GM21390 (cell line): Measurements from ENCODE around the gene ADCY4.
A peak's percentile ranks its signal among the peaks of the same experiment; 100 is the strongest.

Source experiments
- ATAC-seq: cut with Tn5 transposase; IDR thresholded peaks from one replicate; pipeline ENCODE4 v1.9.1; 2021; ENCODE audit not compliant: unreplicated experiment

The ADCY4 gene

DNA sequence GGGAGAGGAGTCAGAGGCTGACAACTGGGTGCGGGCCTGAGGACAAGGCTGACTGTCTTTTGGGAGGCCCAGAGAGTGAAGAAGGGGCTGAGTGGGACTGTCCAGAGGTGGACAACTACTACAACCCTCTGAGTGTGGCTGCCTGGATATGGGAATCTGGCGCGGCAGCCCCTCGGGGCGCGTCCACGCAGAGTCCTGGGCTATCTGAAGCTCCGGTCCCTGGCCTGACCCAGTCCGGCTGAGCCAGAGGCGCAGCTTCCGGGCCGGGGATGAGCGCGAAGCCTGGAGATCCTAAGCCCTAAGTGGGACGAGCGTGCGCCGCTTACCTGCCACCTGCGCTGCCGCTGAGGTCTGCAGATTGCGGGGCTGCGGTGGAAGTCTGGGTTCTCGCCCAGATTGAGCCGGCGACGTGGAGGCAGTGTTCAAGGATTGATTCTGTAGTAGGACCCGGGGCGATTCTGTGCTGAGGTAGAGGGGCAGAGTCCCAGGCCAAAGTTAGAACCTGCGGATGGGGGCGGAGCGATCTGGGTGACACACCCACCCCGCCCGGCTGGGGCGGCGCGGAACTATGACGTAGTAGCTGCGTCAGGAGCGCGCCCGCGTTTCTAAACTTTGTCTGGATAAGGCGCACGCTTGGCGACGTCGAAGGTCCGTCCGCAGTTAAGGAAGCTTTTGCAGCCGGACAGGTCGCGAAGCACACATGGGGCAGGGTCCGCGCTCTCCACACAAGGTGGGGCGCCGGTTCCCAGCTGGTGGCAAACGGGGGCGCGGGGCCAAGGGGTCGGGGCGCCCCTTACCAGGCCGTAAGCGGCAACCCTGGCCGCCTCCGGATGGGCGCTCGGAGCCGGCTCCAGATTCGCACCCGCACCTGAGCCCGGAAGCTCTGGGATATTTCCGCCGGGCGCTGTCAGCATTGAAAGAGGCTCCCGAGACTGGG, 35.3 kb downstream of the ADCY4 start, which contains the start of the genes DHRS1 and NOP9:
Gene DHRS1 (minus strand): TSS at position 526 of the 937 bp plus-strand sequence. CDS start 674 bp downstream, outside the sequence.
Gene NOP9 (plus strand): TSS at position 596 of the 937 bp plus-strand sequence. CDS start 105 bp downstream, at position 701.
- ATAC-seq, result peak; percentile 62

- no peak for ATAC-seq
These were observed 36.0 kb downstream of the ADCY4 start for GRCh38 chr14:24298892-24299254.

GRCh38 chr14:24297190-24297964, 37.5 kb downstream of the ADCY4 start:
- peak; percentile 13 for ATAC-seq

DNA sequence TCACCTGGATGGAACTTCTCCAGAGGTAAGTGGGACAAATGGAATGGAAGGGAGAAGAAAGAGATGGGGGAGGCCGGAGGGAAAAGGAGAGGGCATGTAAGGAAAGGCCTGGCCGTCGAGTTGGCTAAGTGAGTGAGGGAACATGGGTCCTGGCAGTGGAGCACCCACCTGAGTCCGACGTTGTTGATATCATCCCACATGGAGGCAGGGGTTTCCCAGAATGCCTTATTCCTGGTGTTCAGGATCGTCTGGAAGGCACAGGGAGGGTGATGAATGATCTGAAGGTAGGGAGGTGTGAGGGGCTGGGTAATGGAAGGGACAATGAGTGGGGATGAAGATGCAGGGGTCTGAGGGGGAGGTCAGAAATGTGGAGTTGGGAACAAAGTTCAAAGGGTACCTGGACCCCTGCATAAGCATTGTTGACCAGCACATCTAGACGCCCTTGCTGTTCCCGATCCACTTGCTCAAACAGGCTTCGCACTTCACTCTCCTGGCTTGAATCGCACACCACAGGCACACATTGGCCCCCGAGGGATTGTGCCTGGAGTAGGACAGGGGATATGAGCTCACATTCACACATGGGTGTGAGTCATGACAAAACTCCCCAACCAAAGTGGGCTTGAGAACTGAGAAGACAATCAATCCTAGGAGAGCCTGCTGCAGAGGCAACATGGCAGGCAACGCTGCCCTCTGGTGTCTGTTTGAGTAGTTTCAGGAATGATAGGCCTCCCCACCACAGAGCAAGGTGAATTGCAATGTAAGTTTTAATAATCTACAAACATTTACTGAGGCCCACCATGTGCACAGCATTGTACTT, 38.3 kb downstream of the ADCY4 start:
- ATAC-seq, result peak; percentile 44

- no peak for ATAC-seq
These were observed 41.3 kb downstream of the ADCY4 start for GRCh38 chr14:24293525-24293924.

DNA sequence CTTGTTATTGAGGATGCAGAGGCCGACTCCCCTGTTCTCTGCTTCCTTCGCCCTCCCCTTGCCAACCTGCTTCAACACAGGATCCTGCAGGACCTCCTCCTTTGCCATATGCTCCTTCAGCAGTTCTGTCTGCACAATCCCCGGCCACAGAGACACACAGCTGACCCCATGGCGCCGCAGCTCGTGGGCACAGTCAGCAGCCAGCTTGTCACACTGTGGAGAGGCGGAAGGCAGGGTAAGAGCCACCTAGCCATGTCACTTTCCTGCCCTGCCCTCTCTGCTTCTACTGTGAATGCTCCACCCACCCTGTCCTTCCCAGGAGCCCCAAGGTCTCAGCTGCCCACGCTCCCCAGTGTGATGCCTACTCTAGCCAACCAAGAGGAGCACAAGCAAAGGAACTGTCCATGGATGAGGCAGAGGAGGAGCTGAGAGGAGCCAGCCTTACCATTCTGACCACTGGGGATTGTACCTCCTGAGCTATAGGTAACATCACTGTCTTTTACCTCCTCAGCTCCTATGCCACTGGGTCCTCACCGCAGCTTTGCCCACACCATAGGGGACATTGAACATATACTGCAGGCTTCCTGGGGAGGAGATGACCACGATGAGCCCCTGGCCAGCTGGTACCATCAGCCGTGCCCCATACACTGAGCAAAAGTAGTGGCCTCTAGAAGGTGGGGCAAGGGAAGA, 42.6 kb downstream of the ADCY4 start:
- no peak for ATAC-seq

GRCh38 chr14:24291446-24292117, 43.3 kb downstream of the ADCY4 start:
- no peak for ATAC-seq

- no peak for ATAC-seq
These were observed 44.1 kb downstream of the ADCY4 start for GRCh38 chr14:24290746-24291145.

GRCh38 chr14:24289649-24290280, 45.1 kb downstream of the ADCY4 start:
- ATAC-seq, result peak; percentile 80

DNA sequence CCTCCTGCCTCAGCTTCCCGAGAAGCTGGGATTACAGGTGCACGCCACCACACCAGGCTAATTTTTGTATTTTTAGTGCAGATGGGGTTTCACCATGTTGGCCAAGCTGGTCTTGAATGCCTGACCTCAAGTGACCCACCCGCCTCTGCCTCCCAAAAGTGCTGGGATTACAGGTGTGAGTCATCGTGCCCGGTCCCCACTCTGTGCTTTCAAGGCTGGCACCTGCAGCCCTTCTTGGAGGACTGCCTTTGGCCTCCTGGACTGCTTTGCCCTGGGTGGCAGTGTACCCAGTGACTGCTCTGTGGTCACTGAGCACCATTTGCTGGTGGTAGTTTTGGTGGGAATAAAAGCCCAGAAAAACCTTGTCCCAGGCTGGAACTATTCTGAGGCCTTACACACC, 47.9 kb downstream of the ADCY4 start:
- ATAC-seq, result no peak

- no peak for ATAC-seq
These were observed 49.5 kb downstream of the ADCY4 start for GRCh38 chr14:24285351-24285750.

GRCh38 chr14:24284501-24285035, 50.3 kb downstream of the ADCY4 start:
- no peak for ATAC-seq

- ATAC-seq, result no peak
These were observed 50.9 kb downstream of the ADCY4 start for GRCh38 chr14:24283796-24284460.

- ATAC-seq, result no peak
These were observed 52.1 kb downstream of the ADCY4 start for GRCh38 chr14:24282736-24283135.

GRCh38 chr14:24281636-24282035, 53.2 kb downstream of the ADCY4 start:
- no peak for ATAC-seq

GRCh38 chr14:24280797-24281460, 53.9 kb downstream of the ADCY4 start:
- no peak for ATAC-seq

GRCh38 chr14:24279301-24280186, 55.3 kb downstream of the ADCY4 start:
- no peak for ATAC-seq
